NB4 (cell line): ENCODE results near the gene UAP1.

ENCODE experiments used
- DNase-seq: peaks from one replicate; pipeline ENCODE4 v3.0.0; 2010; ENCODE audit warnings: low read depth
- H3K4me3 ChIP-seq: one replicate; pipeline ENCODE4 v1.5.1; 2011; ENCODE audit warnings: mild to moderate bottlenecking, low read depth, low read length, moderate library complexity
- CTCF ChIP-seq: IDR thresholded peaks from one replicate; pipeline ENCODE4 v1.5.1; 2012; ENCODE audit warnings: low read depth, low read length
- MAX ChIP-seq: IDR thresholded peaks from 2 replicates; pipeline ENCODE4 v1.6.1; 2011; ENCODE audit warnings: low read depth, low read length
- MYC ChIP-seq: IDR thresholded peaks from 2 replicates; pipeline ENCODE4 v1.6.1; 2011; ENCODE audit warnings: low read depth, low read length
- POLR2A ChIP-seq: IDR thresholded peaks from 2 replicates; pipeline ENCODE4 v1.6.1; 2011; ENCODE audit warnings: mild to moderate bottlenecking; ENCODE audit not compliant: insufficient read length; ENCODE audit errors: extremely low read depth

The UAP1 gene

GRCh38 chr1:162560303-162561036 is 1.1 kb upstream of the UAP1 start:
- peak overlapping the region; percentile 48 for H3K4me3 ChIP-seq
- TF ChIP-seq POLR2A = no peak
- TF ChIP-seq MYC = no peak
- TF ChIP-seq MAX = no peak
- no peak for TF ChIP-seq CTCF
- DNase-seq = peak; percentile 8

GRCh38 chr1:162561037-162561615 is 396 bp upstream of the UAP1 start:
- no peak for TF ChIP-seq CTCF
- H3K4me3 ChIP-seq = peak overlapping the region; percentile 48
- peak; percentile 95 for DNase-seq

- peak overlapping the region; percentile 83 for H3K4me3 ChIP-seq
- TF ChIP-seq CTCF (no peak), POLR2A (no peak), MAX (no peak), MYC (no peak)
- peak; percentile 62 for DNase-seq
Measured at GRCh38 chr1:162562470-162562828, 927 bp downstream of the UAP1 start.

GRCh38 chr1:162564762-162565218 is 3.3 kb downstream of the UAP1 start:
- TF ChIP-seq CTCF (no peak), MAX (no peak), MYC (no peak), POLR2A (no peak)
- no peak overlapping the region for H3K4me3 ChIP-seq
- DNase-seq = peak; percentile 10

GRCh38 chr1:162565460-162565859 is 3.9 kb downstream of the UAP1 start:
- TF ChIP-seq MAX (no peak), CTCF (no peak), POLR2A (no peak), MYC (no peak)
- no peak overlapping the region for H3K4me3 ChIP-seq
- no peak for DNase-seq
